Gastroesophageal sphincter (tissue), 4 donors: Measurements from ENCODE around the gene NAALADL2. TPM values are rescaled to one million over a fixed set of nuclear protein-coding genes. Genes with fewer than 3 reads are reported as not detected.
"Not testable (repeated sequence)": the region's sequence is repeated elsewhere in the genome, so short reads cannot be mapped to it uniquely, and the experiment has no call there.

Source experiments
- ATAC-seq: fragments of 150-250 bp; one replicate; pipeline ENCODE4 v1.9.1; 2016; ENCODE audit warnings: mild to moderate bottlenecking, moderate library complexity
- H3K27ac ChIP-seq, 4 donors: fragments of 200-600 bp; sonication (generic) in 3 of 4; 1 replicate in 3 of 4; 2 replicates in 1 of 4; pipeline ENCODE4 v1.5.1; 2016 to 2019
- H3K27me3 ChIP-seq: fragments of 200-600 bp; sonication (generic); one replicate; pipeline ENCODE4 v1.5.1; 2019
- H3K36me3 ChIP-seq, 2 donors: fragments of 200-600 bp; sonication (generic); one replicate each; pipeline ENCODE4 v1.5.1; 2019; ENCODE audit warnings: control low read depth in 1 of 2
- H3K4me1 ChIP-seq, 3 donors: fragments of 200-600 bp; sonication (generic); 1 replicate in 2 of 3; 2 replicates in 1 of 3; pipeline ENCODE4 v1.5.1; 2016 to 2019; ENCODE audit warnings: control low read depth in 2 of 3
- H3K4me3 ChIP-seq, 2 donors: fragments of 200-600 bp; sonication (generic); one replicate each; pipeline ENCODE4 v1.5.1; 2019; ENCODE audit warnings: mild to moderate bottlenecking in 1 of 2, moderate library complexity in 1 of 2
- H3K9me3 ChIP-seq, 3 donors: fragments of 200-600 bp; sonication (generic); one replicate each; pipeline ENCODE4 v1.5.1; 2017 to 2019; ENCODE audit warnings: control low read depth in 2 of 3
- EP300 ChIP-seq: sonication (generic); formaldehyde crosslinking; IDR thresholded peaks from one replicate; pipeline ENCODE4 v1.6.1; 2017; ENCODE audit warnings: antibody characterized with exemption, mild to moderate bottlenecking
- POLR2A ChIP-seq, 2 donors: fragments of 450-650 bp; IDR thresholded peaks; one replicate each; pipeline ENCODE4 v1.6.1; 2017; ENCODE audit warnings: antibody characterized with exemption in 2 of 2, mild to moderate bottlenecking in 2 of 2, moderate library complexity in 1 of 2
- POLR2AphosphoS5 ChIP-seq: sonication (generic); formaldehyde crosslinking; IDR thresholded peaks from one replicate; pipeline ENCODE4 v1.6.1; 2017; ENCODE audit warnings: antibody characterized with exemption
- WGBS, 2 donors: methylation state at CpG; one replicate each; pipeline ENCODE4 v1.1.5; 2018; ENCODE audit warnings: low coverage in 1 of 2; 5-methylcytosine and 5-hydroxymethylcytosine counted together
- total RNA-seq, 4 donors: library from RNA; depleted of rRNA; stranded (reverse); fragments of >200 nt; gene quantifications; one replicate each; pipeline ENCODE4 v1.1.0, GENCODE V29; 2016
- TF ChIP-seq, protein P1 (sequence below), 4 experiments: fragments of 200-600 bp in 2 of 4; fragments of 450-650 bp in 2 of 4; sonication (generic) in 1 of 4; IDR thresholded peaks; one replicate each; pipeline ENCODE4 v1.5.1; 2017 to 2019; ENCODE audit warnings: antibody characterized with exemption in 4 of 4, mild to moderate bottlenecking in 2 of 4, moderate library complexity in 2 of 4

NAALADL2 gene
- total RNA-seq, 4 donors from 2014 or later: 3.1 to 7.4 (median 6.2) TPM

DNA sequence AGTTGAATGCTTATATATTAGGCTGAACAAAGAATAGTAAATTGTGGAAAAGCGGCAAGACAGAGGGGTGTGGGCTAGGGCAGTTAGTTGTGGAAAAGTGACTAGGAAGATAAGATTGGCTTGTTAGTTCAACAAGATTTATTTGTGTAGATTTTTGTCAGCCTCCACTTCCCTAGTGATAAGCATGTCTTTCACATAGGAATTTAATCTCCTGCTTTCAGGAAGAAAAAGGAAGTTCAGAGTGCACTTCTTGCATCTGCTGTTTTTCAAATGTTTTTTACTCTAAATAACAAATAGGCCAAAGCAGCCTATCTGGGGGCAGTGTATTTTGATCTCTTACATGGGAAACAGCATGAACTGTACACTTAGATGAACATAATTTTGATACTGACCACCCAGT lies 919.9 kb downstream of the NAALADL2 start:
- TF ChIP-seq, protein P1, sequence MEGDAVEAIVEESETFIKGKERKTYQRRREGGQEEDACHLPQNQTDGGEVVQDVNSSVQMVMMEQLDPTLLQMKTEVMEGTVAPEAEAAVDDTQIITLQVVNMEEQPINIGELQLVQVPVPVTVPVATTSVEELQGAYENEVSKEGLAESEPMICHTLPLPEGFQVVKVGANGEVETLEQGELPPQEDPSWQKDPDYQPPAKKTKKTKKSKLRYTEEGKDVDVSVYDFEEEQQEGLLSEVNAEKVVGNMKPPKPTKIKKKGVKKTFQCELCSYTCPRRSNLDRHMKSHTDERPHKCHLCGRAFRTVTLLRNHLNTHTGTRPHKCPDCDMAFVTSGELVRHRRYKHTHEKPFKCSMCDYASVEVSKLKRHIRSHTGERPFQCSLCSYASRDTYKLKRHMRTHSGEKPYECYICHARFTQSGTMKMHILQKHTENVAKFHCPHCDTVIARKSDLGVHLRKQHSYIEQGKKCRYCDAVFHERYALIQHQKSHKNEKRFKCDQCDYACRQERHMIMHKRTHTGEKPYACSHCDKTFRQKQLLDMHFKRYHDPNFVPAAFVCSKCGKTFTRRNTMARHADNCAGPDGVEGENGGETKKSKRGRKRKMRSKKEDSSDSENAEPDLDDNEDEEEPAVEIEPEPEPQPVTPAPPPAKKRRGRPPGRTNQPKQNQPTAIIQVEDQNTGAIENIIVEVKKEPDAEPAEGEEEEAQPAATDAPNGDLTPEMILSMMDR (IDR thresholded peaks at IDR 0.05): no peak
- TF ChIP-seq POLR2AphosphoS5 (no peak), POLR2A (IDR thresholded peaks at IDR 0.05) (no peak), EP300 (no peak)
- no peak for ATAC-seq
- no peak overlapping the region for H3K27ac ChIP-seq
- H3K4me1 ChIP-seq: no peaks in the 10 kb centered on the region
- WGBS, 2 donors: 73 to 84% methylated on average over 1 of the region's 1 CpG
- no peaks in the 10 kb centered on the region for H3K27me3 ChIP-seq
- H3K4me3 ChIP-seq: no peak overlapping the region
- no peaks in the 10 kb centered on the region for H3K36me3 ChIP-seq
- H3K9me3 ChIP-seq: no peaks in the 10 kb centered on the region

DNA sequence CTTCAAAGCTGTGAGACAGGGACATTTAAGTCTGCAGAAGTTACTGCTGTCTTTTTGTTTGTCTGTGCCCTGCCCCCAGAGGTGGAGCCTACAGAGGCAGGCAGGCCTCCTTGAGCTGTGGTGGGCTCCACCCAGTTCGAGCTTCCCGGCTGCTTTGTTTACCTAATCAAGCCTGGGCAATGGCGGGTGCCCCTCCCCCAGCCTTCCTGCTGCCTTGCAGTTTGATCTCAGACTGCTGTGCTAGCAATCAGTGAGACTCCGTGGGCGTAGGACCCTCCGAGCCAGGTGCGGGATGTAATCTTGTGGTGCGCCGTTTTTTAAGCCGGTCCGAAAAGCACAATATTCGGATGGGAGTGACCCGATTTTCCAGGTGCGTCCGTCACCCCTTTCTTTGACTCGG lies 928.0 kb downstream of the NAALADL2 start:
- H3K4me1 ChIP-seq, H3K36me3 ChIP-seq, H3K9me3 ChIP-seq, H3K27me3 ChIP-seq, H3K27ac ChIP-seq, ATAC-seq, H3K4me3 ChIP-seq: not testable (repeated sequence)
- WGBS, 2 donors: no CpG with 5 or more reads among the region's 16 CpGs

DNA sequence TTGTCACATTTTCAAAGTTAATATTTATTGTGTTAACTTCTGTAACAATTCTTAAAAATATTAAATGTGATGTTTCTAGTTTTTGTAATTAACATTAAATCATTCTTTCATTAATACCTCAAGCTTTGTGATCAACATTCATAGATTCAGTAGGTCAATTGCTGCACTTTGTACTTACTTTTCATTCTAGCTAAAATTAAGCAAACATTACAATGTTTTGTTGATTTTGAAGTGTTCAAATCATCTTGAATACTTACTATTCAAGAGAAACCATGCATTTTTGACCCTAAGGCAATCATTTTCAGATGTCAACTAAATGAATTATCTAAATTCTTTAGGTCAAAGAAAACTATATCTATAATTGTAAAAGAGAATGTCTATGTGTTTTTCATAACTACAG lies 933.1 kb downstream of the NAALADL2 start:
- TF ChIP-seq EP300 (no peak), POLR2AphosphoS5 (no peak), POLR2A (IDR thresholded peaks at IDR 0.05) (no peak)
- TF ChIP-seq, protein P1 (IDR thresholded peaks at IDR 0.05): no peak
- no peak overlapping the region for H3K27ac ChIP-seq
- no peaks in the 10 kb centered on the region for H3K36me3 ChIP-seq
- H3K4me3 ChIP-seq: no peak overlapping the region
- no peaks in the 10 kb centered on the region for H3K27me3 ChIP-seq
- H3K9me3 ChIP-seq: no peaks in the 10 kb centered on the region
- ATAC-seq: no peak
- no peaks in the 10 kb centered on the region for H3K4me1 ChIP-seq

DNA sequence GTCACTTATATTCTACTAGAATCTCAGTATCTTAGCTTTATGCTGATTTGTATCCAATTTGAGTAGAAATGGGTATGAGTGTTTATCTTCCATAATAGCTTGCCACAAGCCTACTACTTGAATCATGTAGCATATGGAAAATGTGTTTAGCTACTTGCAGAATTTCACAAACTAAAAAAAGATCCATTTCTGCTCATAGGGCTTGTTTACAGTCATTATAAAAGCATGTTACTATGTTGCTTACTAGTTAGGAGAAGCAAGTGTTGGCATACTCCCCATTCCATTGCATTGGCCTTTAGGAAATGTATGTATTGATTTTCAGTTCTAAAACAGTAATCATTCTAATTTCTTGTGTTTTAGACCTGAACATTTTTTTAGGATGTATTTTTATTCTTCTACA lies 939.2 kb downstream of the NAALADL2 start:
- no peaks in the 10 kb centered on the region for H3K27me3 ChIP-seq
- no peak for ATAC-seq

DNA sequence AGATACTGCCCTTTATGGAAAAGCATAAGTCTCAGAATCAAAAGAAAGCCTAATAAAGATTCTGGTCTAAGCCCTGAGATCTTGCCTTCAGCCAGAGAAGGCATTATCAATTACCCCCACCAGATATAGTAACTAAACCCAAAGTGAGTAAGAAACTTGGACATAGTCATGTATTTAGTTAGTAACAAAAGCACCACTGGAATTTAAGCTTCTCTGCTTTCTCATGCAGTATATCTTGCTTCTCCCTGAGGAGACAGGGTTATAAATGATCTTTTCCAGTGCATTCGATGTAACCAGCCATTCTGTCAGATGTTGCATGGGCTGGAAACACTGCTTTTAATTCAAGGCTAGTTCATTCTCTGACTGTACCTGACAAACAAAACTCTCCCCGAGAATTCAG lies 946.7 kb downstream of the NAALADL2 start:
- no peak overlapping the region for H3K27ac ChIP-seq
- 53 to 65% methylated on average over 2 of the region's 2 CpGs for WGBS, 2 donors
- no peak for TF ChIP-seq POLR2AphosphoS5
- no peak for TF ChIP-seq POLR2A (IDR thresholded peaks at IDR 0.05)
- no peak for TF ChIP-seq EP300
- TF ChIP-seq, protein P1 (IDR thresholded peaks at IDR 0.05): no peak
- no peak for ATAC-seq
- no peaks in the 10 kb centered on the region for H3K36me3 ChIP-seq
- no peaks in the 10 kb centered on the region for H3K27me3 ChIP-seq
- no peaks in the 10 kb centered on the region for H3K9me3 ChIP-seq
- H3K4me3 ChIP-seq: no peak overlapping the region
- no peaks in the 10 kb centered on the region for H3K4me1 ChIP-seq

More for the DNA sequence above, 939.2 kb downstream of the NAALADL2 start:
- TF ChIP-seq POLR2A (IDR thresholded peaks at IDR 0.05) (no peak), EP300 (no peak), POLR2AphosphoS5 (no peak)
- TF ChIP-seq, protein P1 (IDR thresholded peaks at IDR 0.05): no peak
- no peaks in the 10 kb centered on the region for H3K36me3 ChIP-seq
- H3K9me3 ChIP-seq: no peaks in the 10 kb centered on the region
- H3K27ac ChIP-seq: no peak overlapping the region
- no peak overlapping the region for H3K4me3 ChIP-seq
- H3K4me1 ChIP-seq: no peaks in the 10 kb centered on the region

DNA sequence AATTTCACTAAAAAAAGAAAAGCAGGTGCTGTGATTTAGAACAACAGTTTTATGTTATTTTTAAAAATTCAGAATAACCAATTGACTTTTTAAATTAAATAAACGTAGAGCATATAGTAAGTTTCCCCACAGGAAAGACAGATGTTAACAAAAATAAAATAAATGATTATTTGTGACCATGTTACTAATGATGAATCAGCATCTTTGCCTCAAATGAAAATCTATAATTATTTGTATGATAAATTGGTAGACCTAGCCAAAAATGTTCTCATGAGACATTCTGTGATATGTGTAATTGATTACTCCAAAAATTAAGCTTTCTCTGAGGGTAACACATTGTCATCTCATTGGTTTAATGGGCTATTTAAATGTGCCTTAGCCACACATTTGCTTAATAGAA lies 948.0 kb downstream of the NAALADL2 start:
- no peaks in the 10 kb centered on the region for H3K9me3 ChIP-seq
- H3K27ac ChIP-seq: no peak overlapping the region
- H3K4me1 ChIP-seq: no peaks in the 10 kb centered on the region
- no peak for ATAC-seq
- TF ChIP-seq EP300 (no peak), POLR2A (IDR thresholded peaks at IDR 0.05) (no peak), POLR2AphosphoS5 (no peak)
- TF ChIP-seq, protein P1 (IDR thresholded peaks at IDR 0.05): no peak
- H3K4me3 ChIP-seq: no peak overlapping the region
- H3K27me3 ChIP-seq: no peaks in the 10 kb centered on the region
- H3K36me3 ChIP-seq: no peaks in the 10 kb centered on the region
- WGBS, 2 donors: 82 to 85% methylated on average over 1 of the region's 1 CpG
